ENCODE data around the gene STPG2.

DNA sequence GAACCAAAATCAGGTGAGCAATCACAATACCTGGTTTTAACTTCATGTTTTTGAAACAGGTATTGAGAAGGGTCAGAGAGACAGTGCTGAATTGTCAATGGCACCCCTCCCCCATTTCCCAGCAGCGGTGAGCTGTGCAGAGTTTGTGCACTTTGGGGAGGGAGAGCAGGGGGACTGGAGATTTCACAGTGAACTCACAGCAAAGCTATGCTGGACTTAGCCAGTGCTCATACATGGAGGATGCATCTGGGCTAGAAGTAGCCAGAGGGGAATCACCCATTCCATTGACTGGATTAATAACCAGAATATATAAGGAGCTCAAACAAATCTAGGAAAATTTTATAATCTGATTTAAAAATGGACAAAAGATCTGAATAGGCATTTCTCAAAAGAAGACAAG lies 612.6 kb downstream of the STPG2 start:
- TF ChIP-seq, protein P1, sequence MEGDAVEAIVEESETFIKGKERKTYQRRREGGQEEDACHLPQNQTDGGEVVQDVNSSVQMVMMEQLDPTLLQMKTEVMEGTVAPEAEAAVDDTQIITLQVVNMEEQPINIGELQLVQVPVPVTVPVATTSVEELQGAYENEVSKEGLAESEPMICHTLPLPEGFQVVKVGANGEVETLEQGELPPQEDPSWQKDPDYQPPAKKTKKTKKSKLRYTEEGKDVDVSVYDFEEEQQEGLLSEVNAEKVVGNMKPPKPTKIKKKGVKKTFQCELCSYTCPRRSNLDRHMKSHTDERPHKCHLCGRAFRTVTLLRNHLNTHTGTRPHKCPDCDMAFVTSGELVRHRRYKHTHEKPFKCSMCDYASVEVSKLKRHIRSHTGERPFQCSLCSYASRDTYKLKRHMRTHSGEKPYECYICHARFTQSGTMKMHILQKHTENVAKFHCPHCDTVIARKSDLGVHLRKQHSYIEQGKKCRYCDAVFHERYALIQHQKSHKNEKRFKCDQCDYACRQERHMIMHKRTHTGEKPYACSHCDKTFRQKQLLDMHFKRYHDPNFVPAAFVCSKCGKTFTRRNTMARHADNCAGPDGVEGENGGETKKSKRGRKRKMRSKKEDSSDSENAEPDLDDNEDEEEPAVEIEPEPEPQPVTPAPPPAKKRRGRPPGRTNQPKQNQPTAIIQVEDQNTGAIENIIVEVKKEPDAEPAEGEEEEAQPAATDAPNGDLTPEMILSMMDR (IDR thresholded peaks at IDR 0.05) = no peak
- no peak for TF ChIP-seq POLR2A (IDR thresholded peaks at IDR 0.05)
